ENCODE data around the gene VCL.

DNA sequence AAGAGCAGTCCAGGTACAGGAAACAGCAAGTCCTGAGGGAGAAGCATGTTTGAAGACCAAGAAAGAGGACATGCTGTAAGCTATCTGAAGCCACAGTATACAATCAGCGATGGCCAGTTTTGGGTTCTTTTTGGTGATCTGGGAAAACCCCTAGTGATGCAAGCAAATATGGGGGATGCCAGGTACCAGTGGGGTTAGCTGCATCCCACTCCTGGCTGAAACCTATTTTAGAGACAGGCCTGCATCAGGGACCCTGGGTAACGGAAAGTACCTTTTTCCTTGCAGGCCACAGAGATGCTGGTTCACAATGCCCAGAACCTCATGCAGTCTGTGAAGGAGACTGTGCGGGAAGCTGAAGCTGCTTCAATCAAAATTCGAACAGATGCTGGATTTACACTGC lies 119.8 kb downstream of the VCL start:
- TF ChIP-seq CREB1 (IDR thresholded peaks at IDR 0.05; ENCODE audit: low read depth) (no peak), TCF12 (IDR thresholded peaks at IDR 0.05; ENCODE audit: low read depth) (no peak), TAF1 (IDR thresholded peaks at IDR 0.05; ENCODE audit: low read depth) (no peak), EP300 (IDR thresholded peaks at IDR 0.05; ENCODE audit: borderline replicate concordance) (no peak), YY1 (IDR thresholded peaks at IDR 0.05; ENCODE audit: low read depth) (no peak), CEBPB (IDR thresholded peaks at IDR 0.05) (no peak), RAD21 (IDR thresholded peaks at IDR 0.05; ENCODE audit: low read depth) (no peak)
- TF ChIP-seq, protein P1, sequence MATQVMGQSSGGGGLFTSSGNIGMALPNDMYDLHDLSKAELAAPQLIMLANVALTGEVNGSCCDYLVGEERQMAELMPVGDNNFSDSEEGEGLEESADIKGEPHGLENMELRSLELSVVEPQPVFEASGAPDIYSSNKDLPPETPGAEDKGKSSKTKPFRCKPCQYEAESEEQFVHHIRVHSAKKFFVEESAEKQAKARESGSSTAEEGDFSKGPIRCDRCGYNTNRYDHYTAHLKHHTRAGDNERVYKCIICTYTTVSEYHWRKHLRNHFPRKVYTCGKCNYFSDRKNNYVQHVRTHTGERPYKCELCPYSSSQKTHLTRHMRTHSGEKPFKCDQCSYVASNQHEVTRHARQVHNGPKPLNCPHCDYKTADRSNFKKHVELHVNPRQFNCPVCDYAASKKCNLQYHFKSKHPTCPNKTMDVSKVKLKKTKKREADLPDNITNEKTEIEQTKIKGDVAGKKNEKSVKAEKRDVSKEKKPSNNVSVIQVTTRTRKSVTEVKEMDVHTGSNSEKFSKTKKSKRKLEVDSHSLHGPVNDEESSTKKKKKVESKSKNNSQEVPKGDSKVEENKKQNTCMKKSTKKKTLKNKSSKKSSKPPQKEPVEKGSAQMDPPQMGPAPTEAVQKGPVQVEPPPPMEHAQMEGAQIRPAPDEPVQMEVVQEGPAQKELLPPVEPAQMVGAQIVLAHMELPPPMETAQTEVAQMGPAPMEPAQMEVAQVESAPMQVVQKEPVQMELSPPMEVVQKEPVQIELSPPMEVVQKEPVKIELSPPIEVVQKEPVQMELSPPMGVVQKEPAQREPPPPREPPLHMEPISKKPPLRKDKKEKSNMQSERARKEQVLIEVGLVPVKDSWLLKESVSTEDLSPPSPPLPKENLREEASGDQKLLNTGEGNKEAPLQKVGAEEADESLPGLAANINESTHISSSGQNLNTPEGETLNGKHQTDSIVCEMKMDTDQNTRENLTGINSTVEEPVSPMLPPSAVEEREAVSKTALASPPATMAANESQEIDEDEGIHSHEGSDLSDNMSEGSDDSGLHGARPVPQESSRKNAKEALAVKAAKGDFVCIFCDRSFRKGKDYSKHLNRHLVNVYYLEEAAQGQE (IDR thresholded peaks at IDR 0.05; ENCODE audit: low read depth): no peak
- TF ChIP-seq, protein P2, sequence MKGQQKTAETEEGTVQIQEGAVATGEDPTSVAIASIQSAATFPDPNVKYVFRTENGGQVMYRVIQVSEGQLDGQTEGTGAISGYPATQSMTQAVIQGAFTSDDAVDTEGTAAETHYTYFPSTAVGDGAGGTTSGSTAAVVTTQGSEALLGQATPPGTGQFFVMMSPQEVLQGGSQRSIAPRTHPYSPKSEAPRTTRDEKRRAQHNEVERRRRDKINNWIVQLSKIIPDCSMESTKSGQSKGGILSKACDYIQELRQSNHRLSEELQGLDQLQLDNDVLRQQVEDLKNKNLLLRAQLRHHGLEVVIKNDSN (IDR thresholded peaks at IDR 0.05): no peak
